ENCODE measurements around the gene SCN4A.
"Not testable (repeated sequence)": the region's sequence is repeated elsewhere in the genome, so short reads cannot be mapped to it uniquely, and the experiment has no call there.

- not testable (repeated sequence) for TF ChIP-seq EP300, CTCF, POLR2A, POLR2AphosphoS5 (IDR thresholded peaks at IDR 0.05)
Observed at GRCh38 chr17:63920779-63921178, 51.9 kb downstream of the SCN4A start.

Data from upper lobe of left lung (tissue), 4 donors.